Measurements from ENCODE around the gene GNG4.
A peak's percentile ranks its signal among the peaks of the same experiment; 100 is the strongest.

Gene GNG4

GRCh38 chr1:235649368-235650163 lies at the start of gene GNG4:
GNG4 (minus strand) TSS chr1:235649784; CDS start chr1:235583838, 65,946 bp downstream.
- DNase-seq: peak; percentile 14

DNA sequence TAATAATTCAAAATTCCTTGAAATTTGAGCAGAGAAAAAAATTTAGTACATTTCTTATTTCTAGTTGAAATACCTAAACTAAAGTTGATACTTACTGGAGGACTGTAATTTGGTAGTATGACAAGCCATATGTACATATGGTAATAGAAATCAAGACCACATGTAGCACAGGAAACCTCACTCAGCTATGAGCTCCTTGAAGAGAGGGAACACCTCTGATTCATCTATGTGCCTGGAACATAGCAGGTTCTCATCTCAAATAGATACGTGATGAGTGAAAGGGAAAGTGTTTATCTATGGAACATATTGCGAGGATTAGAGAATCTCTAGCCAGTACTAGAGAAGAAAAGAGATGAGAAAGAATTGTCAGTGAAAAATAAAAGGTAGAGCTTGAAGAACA lies 47.9 kb upstream of the GNG4 start:
- no peak for DNase-seq

DNA sequence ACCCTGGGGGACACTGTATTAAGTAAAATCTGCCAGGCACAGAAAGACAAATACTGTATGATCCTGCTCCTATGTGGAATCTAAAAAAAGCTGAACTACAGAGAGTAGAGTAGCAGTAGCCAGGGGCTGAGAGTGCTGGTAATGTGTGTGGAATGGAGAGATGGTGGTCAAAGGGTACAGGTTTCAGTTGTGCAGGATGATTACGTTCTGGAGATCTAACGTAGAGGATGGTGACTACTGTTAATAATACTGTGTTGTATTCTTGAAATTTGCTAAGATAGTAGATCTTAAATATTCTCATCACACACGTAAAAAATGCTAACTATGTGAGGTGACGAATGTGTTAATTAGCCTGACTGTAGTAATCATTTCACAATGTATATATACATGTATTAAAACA lies 39.8 kb upstream of the GNG4 start:
- no peak for DNase-seq

- no peak for DNase-seq
Observed at GRCh38 chr1:235688096-235688495, 38.5 kb upstream of the GNG4 start.

DNA sequence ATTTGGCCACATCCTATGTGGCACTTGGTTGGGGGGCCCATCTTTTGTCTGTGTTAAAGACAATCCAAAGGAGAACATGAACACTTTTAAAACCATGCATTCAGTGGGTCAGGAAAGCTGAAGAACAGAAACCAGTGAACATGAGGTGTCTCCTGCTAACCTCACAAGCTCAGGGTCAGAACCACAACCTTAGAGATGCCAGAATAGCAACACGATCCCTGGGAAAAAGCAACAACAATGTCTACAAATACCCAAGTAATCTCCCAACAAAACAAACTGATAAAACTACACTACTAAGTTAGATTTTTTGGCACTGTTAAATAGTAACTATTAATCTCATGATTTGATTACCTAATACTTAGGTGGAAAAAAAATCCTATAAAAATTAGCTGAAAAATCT lies 34.1 kb upstream of the GNG4 start:
- no peak for DNase-seq

- no peak for DNase-seq
Observed at GRCh38 chr1:235682216-235682615, 32.6 kb upstream of the GNG4 start.

- no peak for DNase-seq
Observed at GRCh38 chr1:235679644-235680043, 30.1 kb upstream of the GNG4 start.

- no peak for DNase-seq
Observed at GRCh38 chr1:235679005-235679404, 29.4 kb upstream of the GNG4 start.

DNA sequence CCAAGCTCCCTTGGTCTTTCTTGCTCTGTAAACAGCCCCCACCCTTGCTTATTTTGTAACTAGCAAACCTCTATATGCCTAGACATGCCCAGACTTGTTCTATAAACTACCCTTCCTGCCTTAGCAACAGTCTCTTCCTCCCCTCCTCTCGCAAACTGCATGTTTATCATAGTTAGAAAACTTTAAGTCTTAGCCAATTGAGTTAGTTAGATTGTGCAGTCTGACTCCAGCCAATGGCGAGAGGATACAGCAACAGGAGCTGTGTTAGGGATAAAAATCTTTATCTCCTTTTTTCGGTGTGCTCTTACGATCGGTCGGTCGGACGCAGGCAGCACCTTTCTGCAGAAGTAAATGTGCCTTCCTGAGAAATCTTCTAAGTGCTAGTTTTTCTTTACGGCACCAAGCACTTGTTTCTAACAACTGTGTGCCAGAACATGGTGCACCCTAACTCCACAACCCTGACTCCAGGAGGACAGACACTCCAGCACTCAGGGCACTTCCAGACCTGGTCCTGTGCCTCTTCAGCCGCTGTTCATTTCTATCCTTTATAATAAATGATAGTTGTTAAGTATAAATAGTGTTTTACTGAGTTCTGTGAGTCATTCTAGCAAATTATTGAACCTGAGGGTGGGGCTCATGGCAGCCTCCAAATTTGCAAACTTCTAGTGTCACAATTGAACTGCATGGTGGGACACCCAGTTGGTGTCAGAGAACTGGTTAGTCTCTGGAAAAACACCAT lies 25.7 kb upstream of the GNG4 start:
- no peak for DNase-seq

DNA sequence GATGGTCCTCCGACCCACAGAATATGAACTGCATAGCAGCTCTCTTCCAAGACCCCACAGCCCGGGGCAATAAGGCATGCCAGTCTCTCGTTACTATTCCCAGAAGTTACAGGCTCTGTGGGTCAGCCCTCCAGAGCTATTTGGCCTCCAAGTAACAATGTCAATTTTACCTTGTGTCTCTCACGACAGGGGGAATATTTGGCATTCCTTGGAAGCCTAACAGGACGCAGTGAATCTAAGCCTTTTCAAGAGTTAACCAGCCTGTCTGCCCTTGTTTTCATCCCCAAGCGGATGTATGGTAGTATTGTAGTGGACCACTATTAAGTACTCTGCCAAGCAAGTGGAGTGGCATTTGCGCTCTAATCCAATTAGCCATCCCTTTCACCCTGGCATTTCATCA lies 24.4 kb upstream of the GNG4 start:
- DNase-seq: no peak

DNA sequence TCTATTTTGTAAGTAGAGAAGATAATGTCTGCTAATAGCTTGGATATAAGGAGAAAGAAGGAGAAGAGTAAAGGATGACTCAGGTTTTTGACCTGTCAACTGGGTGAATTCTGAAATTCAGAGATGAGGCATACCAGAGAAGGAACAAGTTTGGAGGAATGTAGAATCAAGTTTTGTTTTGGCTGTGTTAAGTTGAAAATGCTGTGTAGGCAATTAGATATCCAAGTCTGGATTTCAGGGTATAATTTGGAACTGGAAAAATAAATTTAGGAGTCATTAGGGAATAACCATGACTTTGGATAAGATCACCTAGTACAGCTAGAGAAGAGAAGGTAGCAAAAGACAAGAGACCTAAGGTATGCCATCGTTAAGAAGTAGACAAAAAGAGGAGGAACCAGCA lies 22.4 kb upstream of the GNG4 start:
- no peak for DNase-seq

GRCh38 chr1:235670157-235670776 lies 20.7 kb upstream of the GNG4 start:
- no peak for DNase-seq

- DNase-seq: no peak
Observed at GRCh38 chr1:235669277-235669676, 19.7 kb upstream of the GNG4 start.

- DNase-seq: no peak
Observed at GRCh38 chr1:235663628-235664027, 14.0 kb upstream of the GNG4 start.

DNA sequence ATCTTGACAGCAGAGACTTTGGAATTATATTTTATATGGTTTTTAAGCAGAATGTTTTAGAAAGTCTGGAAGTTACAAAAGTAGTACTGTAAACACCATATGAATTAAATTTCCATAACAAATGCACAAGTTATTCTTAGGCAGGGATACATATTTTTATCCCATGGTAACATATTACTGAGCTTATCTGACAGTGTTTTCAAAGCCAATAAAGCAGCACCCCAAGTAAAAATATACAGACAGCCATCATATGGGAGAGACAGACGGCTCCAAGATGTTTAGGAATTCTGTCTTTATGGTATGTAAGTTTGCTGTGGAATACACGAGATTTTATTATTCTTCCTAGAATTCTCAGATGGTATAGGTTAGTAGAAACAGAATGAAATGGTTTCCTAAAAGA lies 12.0 kb upstream of the GNG4 start:
- no peak for DNase-seq

DNA sequence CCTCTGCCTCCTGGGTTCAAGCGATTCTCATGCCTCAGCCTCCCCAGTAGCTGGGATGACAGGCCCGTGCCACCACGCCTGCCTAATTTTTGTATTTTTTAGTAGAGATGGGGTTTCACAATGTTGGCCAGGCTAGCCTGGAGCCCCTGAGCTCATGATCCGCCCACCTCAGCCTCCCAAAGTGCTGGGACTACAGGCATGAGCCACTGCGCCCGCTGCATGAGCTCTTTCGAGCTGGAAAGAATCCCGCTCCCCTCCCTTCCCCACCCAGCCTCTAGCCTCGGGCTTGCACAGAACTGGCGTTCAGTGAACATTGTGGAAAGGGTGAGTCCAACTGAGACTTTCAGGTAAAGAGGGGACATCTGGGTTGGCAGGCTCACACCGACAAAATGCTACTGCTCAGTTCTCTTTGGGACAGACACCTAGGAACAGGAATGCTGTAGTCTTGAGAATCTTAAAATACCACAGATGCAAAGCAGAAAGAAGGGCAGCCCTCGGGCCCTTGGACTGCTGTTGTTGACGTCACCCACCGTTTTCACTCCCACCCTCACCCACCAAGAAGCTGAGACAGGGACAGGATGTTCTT lies 9.7 kb upstream of the GNG4 start:
- no peak for DNase-seq

DNA sequence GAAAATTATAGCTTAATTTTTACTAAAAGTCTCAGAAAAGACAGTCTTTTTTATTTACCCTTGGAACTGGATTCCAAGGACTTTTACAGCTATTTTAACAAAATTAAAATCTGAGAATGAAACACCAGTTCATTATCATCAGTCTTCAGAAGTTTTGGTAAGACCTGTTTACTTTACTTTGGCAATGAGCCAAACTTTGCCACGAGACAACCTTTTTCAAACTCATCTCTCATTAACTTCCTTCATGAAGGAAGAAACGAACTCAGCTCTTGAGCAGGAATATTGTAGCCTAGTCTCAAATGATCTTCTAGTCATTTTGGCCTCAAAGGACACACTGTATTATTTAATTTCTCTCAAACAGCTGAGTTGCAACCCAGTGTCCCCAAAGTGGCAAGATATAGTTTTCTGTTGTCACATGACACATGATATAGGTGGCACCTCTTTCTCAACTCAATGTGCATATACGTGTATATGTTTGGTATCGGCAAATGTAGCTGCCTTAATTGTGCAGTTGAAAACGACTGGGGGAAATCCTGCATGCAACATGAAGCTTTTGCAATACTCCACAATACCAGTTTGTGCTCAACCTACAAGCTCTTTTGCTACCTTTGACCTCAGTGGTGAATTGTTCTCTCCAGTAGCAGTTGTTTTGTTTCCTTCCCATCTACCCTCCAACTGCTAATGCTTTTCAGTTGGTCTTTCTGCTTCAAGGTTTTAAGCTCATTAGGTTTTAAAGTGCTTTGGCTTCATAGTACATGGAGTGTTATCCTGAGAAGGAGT lies 8.4 kb upstream of the GNG4 start:
- DNase-seq: no peak

DNA sequence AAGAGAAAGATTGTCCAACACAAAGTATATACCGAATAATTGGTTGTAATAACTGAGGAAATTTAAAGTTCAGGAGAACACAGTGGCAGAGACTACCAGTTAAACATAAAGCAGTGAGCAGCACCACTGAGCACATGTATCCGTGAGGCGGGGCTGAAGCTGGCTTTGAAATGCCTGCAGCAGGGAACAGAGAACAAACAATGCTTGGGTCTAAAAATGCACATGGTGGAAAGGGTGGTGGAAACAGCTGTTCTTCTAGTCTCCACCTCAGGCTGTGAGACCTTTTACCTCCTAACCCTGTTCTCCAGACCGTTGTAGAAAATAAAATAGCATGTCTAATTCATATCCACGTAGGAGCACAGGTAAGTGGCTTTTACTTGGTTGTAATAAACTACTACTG lies 7.7 kb upstream of the GNG4 start:
- no peak for DNase-seq

DNA sequence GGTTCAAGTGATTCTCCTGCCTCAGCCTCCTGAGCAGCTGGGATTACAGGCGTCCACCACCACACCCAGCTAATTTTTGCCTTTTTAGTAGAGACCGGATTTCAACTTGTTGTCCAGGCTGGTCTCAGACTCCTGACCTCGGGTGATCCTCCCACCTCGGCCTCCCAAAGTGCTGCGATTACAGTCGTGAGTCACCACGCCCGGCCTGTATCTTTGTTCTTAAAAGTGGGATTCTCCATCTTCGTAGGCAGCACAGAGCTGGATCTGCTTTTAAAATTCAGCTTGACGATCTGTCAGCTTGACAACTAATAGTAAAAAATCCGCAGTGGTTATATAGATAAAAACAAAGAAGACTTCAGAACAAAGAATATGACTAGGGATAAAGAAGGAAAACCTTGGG lies 2.8 kb upstream of the GNG4 start:
- DNase-seq: no peak

DNA sequence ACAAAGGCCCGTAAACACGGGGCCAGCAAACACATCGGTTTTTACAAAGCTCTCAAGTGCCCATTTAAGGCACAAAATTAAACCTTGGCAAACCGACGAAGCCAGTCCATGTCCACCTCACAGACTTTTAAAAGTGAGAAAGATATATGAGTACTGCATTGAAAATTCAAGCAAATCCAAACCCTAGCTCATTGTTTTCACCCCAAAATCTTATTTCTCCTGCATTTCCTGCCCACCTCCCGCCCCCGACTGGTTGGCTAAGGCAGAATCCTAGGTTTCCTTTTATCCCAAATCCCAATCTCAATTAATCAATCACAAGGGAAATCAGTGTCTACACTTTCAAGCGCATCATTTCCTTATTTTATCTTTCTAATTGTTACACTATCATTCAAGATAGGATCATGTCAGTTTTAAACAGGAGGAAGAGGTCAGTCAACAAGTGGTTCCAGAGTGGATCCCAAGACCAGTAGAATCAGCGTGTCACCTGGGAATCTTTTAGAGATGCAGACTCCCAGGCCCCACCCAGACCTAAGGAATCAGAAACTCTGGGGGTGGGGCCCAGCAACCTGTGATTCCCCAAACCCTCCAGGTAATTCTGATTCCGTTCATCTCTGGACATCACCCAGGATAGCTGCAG lies 1.7 kb upstream of the GNG4 start:
- no peak for DNase-seq

DNA sequence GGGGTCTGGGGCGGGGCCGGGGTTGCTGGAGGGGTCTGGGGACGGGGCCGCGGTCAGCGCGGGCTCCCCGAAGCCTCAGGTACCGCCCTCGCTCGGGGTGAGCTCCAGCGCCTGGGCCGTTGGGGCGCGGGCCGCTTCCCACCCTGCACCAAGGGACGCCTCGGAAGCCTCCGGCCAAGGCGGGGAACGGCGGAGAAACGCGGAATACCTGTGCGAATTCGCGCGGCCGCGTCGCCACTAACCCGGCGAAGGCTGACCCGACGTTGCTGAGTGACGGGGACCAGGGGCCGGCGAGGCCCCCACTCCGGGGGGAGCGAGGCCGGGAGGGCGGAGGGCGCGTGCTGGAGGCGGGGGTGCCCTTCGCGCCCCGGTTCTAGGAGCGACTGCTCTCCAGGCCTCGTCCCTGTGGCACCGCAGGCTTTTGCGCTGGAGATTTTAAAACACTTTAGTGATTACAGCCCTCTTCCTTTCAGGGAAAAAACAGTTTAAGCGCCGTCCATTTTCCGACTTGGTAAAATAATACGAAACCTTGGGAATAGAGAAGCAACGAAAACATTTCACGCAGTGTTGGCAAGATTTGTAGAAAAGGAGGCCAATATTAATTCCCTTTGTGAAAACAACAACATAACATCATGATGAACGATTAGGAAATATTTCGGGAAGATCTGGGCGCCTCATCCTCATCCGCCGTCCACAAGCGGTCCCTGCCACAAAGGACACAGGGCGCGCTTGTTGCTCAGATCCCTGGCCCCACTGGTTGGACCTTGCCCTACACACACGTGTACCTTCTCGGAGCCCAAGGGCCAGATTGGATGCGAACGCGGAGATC lies 971 bp upstream of the GNG4 start:
- DNase-seq: peak; percentile 10
